Left lung (tissue), 10 donors: Measurements from ENCODE around the gene PCID2. TPM values are rescaled to one million over a fixed set of nuclear protein-coding genes. Genes with fewer than 3 reads are reported as not detected.

ENCODE experiments used
- ATAC-seq: fragments of 200-7000 bp; cut with Tn5 transposase; one replicate; pipeline ENCODE4 v1.9.1; 2020; ENCODE audit warnings: moderate library complexity
- DNase-seq, 4 donors: peaks; one replicate each; pipeline ENCODE4 v3.0.0-alpha.2; 2013 to 2020
- H3K27ac ChIP-seq, 2 donors: fragments of 200-600 bp; sonication (generic) in 1 of 2; one replicate each; pipeline versions ENCODE4 v1.5.0 to v1.8.0; 2020 to 2021
- H3K27me3 ChIP-seq, 2 donors: fragments of 200-600 bp; sonication (generic) in 1 of 2; one replicate each; pipeline versions ENCODE4 v1.5.0 to v1.8.0; 2020 to 2021
- H3K36me3 ChIP-seq, 2 donors: fragments of 200-600 bp; sonication (generic) in 1 of 2; one replicate each; pipeline versions ENCODE4 v1.5.0 to v1.8.0; 2020 to 2021
- H3K4me1 ChIP-seq, 2 donors: fragments of 200-600 bp; one replicate each; pipeline ENCODE4 v1.8.0; 2021
- H3K4me3 ChIP-seq, 2 donors: fragments of 200-600 bp; sonication (generic) in 1 of 2; one replicate each; pipeline versions ENCODE4 v1.5.0 to v1.8.0; 2020 to 2021; ENCODE audit warnings: mild to moderate bottlenecking in 1 of 2
- H3K9me3 ChIP-seq, 2 donors: fragments of 200-600 bp; sonication (generic) in 1 of 2; one replicate each; pipeline versions ENCODE4 v1.5.0 to v1.8.0; 2020 to 2021
- CTCF ChIP-seq, 2 donors: fragments of 200-600 bp; sonication (generic) in 1 of 2; IDR thresholded peaks; one replicate each; pipeline versions ENCODE4 v1.5.0 to v1.8.0; 2021; ENCODE audit warnings: antibody characterized with exemption in 2 of 2
- intact Hi-C, 2 donors: fragments of 100-400 bp; cut with DNase I; formaldehyde crosslinking; loops; one replicate each; pipeline versions ENCODE4 v1.11.2 to v1.14.2; 2022
- polyA plus RNA-seq, 6 donors: library from polyadenylated mRNA; unstranded; fragments of 120-200 nt; gene quantifications; one replicate each; pipeline ENCODE4 v1.2.1, GENCODE V29; 2013; ENCODE audit not compliant: insufficient read length in 6 of 6
- total RNA-seq, 2 donors: library from RNA; stranded (reverse); fragmentation: NEBNext Ultra II Directional; extraction: Animal tissue kit (Norgen Biotek cat#: 25700); gene quantifications; one replicate each; pipeline ENCODE4 v1.2.1, GENCODE V29; 2021
- donor health status: DM: no; HTN: yes; CAD: no.
- donor health status: DM: no; HTN: no; CAD: no.

The PCID2 gene
- total and polyA plus RNA-seq, 8 donors = 30.5 to 79.7 (median 70.9) TPM

GRCh38 chr13:113171250-113172125 is 37.0 kb downstream of the PCID2 start:
- no peak overlapping the region for H3K4me3 ChIP-seq
- DNase-seq = no peak
- H3K36me3 ChIP-seq = peaks cover 0 to 70% of the 10 kb centered on the region in 2 donors
- no peak for TF ChIP-seq CTCF (IDR thresholded peaks at IDR 0.05)
- H3K27me3 ChIP-seq = no peaks in the 10 kb centered on the region
- ATAC-seq = no peak
- no peaks in the 10 kb centered on the region for H3K4me1 ChIP-seq
- H3K27ac ChIP-seq = no peak overlapping the region
- intact Hi-C loops = no loop called here
- no peaks in the 10 kb centered on the region for H3K9me3 ChIP-seq

GRCh38 chr13:113170511-113170910 is 38.0 kb downstream of the PCID2 start:
- intact Hi-C loops = no loop called here

GRCh38 chr13:113169277-113170272 is 38.9 kb downstream of the PCID2 start:
- no peak for TF ChIP-seq CTCF (IDR thresholded peaks at IDR 0.05)
- DNase-seq = no peak
- Histone ChIP-seq H3K9me3 (no peaks in the 10 kb centered on the region), H3K4me3 (no peak overlapping the region), H3K36me3 (peaks cover 0 to 51% of the 10 kb centered on the region in 2 donors), H3K27me3 (no peaks in the 10 kb centered on the region), H3K4me1 (no peaks in the 10 kb centered on the region), H3K27ac (no peak overlapping the region)
- ATAC-seq = no peak
- intact Hi-C loops = no loop called here

More at GRCh38 chr13:113170511-113170910, 38.0 kb downstream of the PCID2 start:
- no peaks in the 10 kb centered on the region for H3K4me1 ChIP-seq
- no peak overlapping the region for H3K4me3 ChIP-seq
- H3K27me3 ChIP-seq = no peaks in the 10 kb centered on the region
- no peak overlapping the region for H3K27ac ChIP-seq
- DNase-seq (no peak), ATAC-seq (no peak)
- no peaks in the 10 kb centered on the region for H3K9me3 ChIP-seq
- no peak for TF ChIP-seq CTCF (IDR thresholded peaks at IDR 0.05)
- H3K36me3 ChIP-seq = peaks cover 0 to 60% of the 10 kb centered on the region in 2 donors

GRCh38 chr13:113168211-113168610 is 40.3 kb downstream of the PCID2 start:
- Histone ChIP-seq H3K4me1 (no peaks in the 10 kb centered on the region), H3K4me3 (no peak overlapping the region), H3K36me3 (peaks cover 0 to 43% of the 10 kb centered on the region in 2 donors), H3K27ac (no peak overlapping the region), H3K9me3 (no peaks in the 10 kb centered on the region), H3K27me3 (peaks cover 0 to 8% of the 10 kb centered on the region in 2 donors)
- ATAC-seq (no peak), DNase-seq (no peak)
- no peak for TF ChIP-seq CTCF (IDR thresholded peaks at IDR 0.05)
- intact Hi-C loops = no loop called here
